GM18907 (cell line): ENCODE measurements around the gene ESYT3.
"Not testable (repeated sequence)": the region's sequence is repeated elsewhere in the genome, so short reads cannot be mapped to it uniquely, and the experiment has no call there.

ENCODE experiments used
- ATAC-seq: cut with Tn5 transposase; IDR thresholded peaks from one replicate; pipeline ENCODE4 v1.9.1; 2021; ENCODE audit warnings: mild to moderate bottlenecking, moderate library complexity; ENCODE audit not compliant: unreplicated experiment

The ESYT3 gene

DNA sequence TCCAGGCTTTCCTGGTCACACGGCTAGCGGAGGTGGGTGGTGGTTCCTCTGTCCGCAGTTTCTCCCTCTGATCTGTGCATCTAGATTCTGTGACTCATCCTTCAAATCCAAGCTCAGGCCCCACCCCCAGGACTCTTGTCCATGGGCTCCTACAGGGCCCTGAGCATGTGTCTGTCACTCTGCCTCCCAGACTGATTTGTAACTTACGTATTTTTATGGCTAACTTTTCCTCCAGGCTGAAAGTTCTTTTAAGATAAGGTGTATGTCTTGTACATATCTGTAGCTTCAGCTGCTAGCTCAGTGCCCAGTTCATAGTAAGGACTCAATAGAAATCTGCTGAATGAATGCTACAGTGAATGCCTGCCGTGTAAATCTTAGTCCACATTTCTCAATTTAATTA lies 8.0 kb downstream of the ESYT3 start:
- no peak for ATAC-seq

GRCh38 chr3:138443091-138443490 lies 8.7 kb downstream of the ESYT3 start:
- ATAC-seq, result no peak

- no peak for ATAC-seq
These were observed 9.4 kb downstream of the ESYT3 start for GRCh38 chr3:138443521-138444503.

GRCh38 chr3:138445236-138445635 lies 10.8 kb downstream of the ESYT3 start:
- ATAC-seq, result no peak

DNA sequence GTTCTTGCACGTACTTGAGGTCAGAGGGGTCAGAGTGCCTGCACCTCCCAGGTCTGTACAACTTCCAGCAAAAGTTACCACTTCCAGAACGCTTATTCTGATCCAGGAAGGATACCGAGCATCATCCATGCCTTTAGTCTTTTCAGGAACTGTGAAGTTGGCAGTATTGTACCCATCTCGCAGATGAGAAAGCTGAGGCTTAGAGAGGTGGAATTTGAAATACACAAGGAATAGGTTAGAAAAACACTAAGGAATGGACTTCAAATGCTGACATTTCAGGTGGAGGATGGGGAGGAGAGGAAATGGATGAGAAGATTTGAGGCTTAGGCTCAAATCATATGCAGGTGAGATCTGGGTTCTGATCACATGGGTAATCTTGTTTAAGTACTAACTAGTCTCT lies 11.2 kb downstream of the ESYT3 start:
- ATAC-seq, result no peak

DNA sequence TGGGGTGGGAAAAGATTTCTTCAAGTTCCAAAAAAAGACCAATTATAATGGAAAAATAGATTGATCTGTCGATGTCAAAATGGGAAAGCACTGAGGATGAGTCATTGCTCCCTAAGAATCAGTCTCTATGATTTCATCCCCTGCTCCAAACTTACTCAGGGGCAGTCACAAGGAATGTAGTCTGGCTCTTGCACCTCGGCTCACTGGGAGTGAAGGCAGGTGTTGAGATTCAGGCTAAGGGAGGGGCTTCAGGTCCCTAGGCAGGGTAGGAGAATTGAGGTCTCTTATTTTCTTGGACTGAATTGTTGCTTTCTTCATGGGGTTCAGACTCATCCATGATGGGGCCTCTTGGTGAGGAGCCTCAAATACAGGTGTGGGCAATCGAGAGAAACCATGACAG lies 14.2 kb downstream of the ESYT3 start:
- ATAC-seq, result no peak

GRCh38 chr3:138449490-138449889 lies 15.1 kb downstream of the ESYT3 start:
- no peak for ATAC-seq

GRCh38 chr3:138450181-138450580 lies 15.8 kb downstream of the ESYT3 start:
- no peak for ATAC-seq

DNA sequence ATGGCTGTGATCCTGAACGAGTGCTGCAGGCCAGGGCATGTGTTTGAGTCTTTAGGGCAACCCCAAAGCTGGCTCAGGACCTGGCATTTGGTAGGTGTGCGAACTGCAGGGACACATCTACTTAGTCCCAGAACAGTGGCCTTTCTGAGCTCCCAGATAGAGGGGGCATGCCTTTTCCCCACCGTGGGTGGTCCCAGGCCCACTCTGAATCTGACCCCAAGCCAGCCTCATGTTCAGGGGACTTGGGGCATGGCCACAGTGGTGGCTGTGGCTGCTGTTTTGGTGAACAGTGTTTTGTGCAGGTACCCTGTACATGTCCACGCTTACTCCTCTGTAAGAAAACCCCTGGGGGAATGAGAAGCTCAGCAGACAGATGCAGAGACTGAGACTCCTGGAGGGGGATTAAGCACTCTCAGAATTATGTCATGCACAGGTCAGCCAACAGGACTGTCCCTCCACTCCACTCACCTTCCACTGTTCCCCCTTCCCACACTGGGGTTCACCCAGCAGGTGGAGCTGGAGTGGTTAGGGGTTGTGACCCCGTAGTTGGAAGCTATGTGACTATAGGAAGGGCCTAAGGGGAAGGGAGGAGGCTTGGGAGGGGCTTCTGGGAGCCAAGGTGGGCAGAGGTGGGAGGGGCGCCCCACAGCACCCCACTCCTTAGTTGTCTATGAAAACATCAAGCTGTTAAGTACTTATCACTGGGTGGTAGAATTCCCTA lies 16.4 kb downstream of the ESYT3 start:
- ATAC-seq, result no peak

GRCh38 chr3:138451595-138452162 lies 17.3 kb downstream of the ESYT3 start:
- no peak for ATAC-seq

- no peak for ATAC-seq
These were observed 18.0 kb downstream of the ESYT3 start for GRCh38 chr3:138452436-138452835.

DNA sequence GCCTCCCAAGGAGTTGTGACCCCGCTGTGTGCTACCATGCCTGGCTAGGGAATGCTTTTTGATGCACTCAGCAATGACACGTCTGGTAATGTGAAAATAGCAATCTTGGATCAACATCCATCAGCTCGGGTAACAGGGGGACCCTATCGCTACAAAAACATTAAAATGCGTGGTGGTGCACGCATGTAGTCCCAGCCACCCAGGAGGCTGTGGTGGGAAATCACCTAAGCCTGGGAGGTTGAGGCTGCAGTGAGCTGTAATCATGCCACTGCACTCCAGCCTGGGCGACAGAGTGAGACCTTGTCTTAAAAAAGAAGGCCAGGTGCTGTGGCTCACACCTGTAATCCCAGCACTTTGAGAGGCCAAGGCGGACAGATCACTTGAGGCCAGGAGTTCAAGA lies 19.5 kb downstream of the ESYT3 start:
- ATAC-seq, result not testable (repeated sequence)

- ATAC-seq, result no peak
These were observed 21.6 kb downstream of the ESYT3 start for GRCh38 chr3:138455801-138456716.

DNA sequence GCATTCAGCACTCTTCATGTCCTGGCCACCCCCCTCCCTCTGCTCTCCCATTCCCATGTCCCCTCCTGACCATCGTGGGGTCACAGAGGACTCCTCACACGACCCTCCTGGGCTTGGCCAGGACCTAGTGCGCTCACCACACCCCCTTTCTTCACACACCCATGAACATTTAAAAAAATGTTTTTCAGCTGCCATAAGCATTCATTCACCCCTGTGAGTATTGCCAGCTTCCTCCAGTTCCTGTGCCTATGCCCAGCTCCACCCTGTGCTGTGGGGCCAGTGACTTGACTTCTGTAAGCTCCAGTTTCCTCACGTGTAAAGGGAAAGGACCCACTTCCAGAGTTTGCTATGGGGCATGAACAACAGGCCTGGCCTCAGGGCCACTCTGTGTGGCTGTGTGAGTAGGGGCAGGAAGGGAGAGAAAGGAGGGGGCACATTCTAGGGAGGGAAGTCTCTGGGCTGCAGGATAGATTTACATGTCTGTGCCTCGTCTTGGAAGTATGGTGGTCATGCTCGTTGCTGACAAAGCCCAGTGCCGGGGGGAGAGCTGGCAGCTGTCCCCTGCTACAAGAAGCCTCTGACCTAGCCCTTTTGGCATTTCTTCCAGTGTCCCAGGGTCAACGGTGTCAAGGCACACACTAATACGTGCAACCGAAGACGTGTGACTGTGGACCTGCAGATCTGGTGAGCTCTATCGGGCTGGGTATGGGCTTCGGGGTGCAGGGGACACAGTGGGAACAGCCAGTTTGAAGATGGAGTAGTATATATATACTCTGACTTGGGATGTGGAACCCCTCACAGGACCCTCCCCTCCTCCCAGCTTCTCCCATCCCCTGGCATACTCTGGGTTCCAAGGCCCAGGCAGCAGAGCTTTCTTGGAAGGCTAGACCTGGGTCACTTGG lies 22.8 kb downstream of the ESYT3 start:
- ATAC-seq, result no peak

DNA sequence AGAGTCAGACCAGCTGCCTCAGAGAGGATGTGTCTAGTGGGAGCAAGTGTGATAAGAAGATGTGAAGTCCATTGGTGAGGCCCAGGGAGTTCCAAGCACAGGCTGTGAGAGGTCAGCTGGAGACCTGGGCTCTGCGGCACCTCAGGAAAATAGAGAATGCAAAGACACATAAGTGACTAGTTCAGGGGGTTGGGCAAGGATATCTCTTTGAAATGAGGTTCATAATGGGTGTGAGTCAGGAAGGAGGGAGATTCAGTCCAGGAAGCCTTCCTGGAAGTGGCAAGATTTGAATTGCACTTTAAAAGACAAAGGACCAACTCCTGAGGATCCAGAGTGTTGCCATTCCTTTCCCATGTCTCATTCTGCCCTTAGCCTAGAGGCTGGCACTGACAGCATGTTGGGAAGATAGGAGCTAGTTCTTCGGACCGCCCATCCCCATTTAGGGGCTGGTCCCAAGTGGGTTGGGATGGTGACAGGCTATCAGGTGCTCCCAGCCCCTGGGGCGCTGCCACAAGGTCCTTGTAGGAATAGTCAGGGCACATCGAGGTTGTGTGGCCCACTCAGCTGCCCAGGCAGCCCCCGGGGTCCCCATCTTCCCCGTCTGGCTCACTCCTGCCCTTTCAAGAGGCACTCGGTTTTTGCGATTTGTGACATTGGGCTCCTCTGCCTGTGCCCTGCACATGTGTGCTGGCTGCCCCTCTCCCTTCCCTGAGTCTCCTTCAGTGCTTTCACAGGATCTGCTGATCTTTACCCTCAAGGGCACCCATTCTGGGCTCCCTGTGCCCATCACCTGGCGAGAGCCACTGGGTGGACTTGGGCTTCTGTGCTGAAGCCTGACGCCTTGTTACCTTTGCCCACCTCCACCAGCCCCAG lies 23.7 kb downstream of the ESYT3 start:
- ATAC-seq, result no peak

- no peak for ATAC-seq
These were observed 24.5 kb downstream of the ESYT3 start for GRCh38 chr3:138458774-138459499.

- no peak for ATAC-seq
These were observed 25.5 kb downstream of the ESYT3 start for GRCh38 chr3:138459619-138460535.
